HG03039 (cell line): ENCODE results near the gene WHRN.

Source experiments
- ATAC-seq: cut with Tn5 transposase; IDR thresholded peaks from one replicate; pipeline ENCODE4 v1.9.1; 2021; ENCODE audit warnings: mild to moderate bottlenecking, moderate library complexity; ENCODE audit not compliant: unreplicated experiment

WHRN gene

GRCh38 chr9:114369216-114370130, 135.8 kb downstream of the WHRN start:
- no peak for ATAC-seq

DNA sequence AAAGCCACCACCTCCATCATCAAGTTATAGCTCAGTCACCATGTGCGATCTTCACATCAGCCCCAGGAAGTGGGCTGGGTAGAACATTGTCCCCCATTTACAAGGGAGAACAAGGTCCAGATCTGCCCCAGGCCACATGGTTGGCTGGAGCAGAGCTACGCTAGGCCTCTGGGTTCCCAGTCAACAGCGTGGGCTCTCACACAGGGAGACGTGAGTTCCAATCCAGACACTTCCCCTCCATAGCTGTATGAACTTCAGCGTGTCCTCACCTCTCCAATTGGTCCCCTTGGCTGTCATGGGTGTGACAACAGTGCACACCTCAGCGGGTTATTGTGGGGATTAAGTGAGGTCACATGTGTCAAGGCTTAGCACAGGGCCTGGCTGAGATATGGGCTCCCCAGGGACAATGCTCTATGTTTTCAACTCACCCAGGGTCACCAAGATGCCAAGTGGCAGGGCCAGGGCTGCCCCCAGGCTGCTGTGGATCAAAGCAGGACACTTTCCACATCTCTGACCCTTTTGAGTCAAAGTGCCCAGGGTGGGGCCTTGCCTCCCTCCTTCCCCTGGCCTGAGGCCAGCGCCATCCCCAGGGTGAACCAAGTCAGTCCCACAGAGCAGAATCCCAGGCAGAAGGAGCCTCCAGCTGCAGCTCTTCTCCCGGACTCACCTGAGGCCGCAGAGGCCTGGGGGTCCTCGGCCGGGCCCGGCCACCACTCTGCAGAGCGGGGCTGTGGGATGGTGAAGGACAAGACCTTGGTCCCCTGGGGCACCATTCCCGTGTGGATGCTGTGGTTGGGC, 137.3 kb downstream of the WHRN start:
- ATAC-seq, result no peak

GRCh38 chr9:114367366-114367765, 137.9 kb downstream of the WHRN start:
- no peak for ATAC-seq

GRCh38 chr9:114366334-114367128, 138.7 kb downstream of the WHRN start:
- ATAC-seq, result no peak

- no peak for ATAC-seq
These were observed 140.1 kb downstream of the WHRN start for GRCh38 chr9:114365194-114365593.

- no peak for ATAC-seq
These were observed 140.9 kb downstream of the WHRN start for GRCh38 chr9:114364134-114365041.

DNA sequence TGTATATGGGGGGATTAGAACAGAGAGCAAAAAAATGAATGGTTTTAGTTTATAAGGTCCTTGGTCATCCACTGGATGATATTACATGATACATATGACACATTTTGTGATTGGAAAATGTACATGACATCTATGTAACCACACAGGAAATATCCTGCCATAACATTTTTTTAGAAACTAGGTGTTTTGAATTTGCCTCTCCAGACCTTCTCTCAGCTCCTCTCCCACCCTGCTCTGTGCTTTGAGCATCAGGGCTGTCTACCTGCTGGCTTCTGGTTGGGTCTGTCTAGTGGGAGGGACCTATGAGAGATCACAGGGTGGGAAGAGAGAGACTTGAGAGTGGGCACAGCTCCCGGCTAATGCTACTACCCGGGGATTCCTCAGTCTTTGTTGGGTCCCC, 141.8 kb downstream of the WHRN start:
- no peak for ATAC-seq

DNA sequence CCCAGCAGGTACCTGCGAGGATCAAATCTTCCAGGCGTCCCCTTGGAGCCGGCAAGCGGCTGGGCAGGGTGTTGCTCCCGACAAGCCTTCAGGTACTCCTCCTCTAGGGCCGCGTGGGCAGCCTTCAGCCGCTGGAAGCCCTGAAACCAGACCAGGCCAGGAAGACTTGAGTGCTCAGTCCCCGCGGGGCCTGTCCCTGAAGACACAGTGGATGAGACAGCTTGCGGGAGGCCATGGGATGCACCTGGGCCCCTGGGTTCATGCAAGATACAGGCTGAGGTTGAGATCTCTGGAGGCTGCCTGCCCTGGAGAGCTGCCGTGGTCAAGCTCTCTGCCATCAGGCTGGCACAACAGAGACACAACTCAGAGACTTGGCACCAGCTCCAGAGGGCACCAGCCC, 142.9 kb downstream of the WHRN start:
- ATAC-seq, result no peak

- no peak for ATAC-seq
These were observed 143.7 kb downstream of the WHRN start for GRCh38 chr9:114361542-114361941.

- no peak for ATAC-seq
These were observed 145.5 kb downstream of the WHRN start for GRCh38 chr9:114359801-114360200.

DNA sequence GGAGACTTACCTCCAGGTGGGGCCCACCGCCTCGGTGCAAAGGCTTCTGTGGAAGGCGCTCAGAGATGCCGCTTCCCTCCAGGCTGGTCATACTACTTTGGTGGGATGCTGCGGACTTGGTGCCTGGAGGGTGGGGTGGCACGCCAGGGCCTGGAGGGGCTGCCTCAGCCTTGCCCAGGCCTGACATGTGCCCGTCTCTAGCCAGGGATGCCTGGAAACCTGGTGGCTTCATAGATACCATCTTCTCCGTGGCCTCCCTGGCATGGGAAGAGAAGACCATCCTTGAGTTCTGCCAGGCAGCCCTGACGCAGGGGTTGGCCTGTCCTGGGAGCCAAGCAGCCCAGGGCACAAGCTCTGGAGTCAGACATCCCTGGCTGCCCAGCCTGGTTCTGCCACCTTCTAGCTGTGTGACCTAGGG, 147.4 kb downstream of the WHRN start:
- ATAC-seq, result no peak

GRCh38 chr9:114357360-114357759, 147.9 kb downstream of the WHRN start:
- no peak for ATAC-seq

- ATAC-seq, result no peak
These were observed 148.5 kb downstream of the WHRN start for GRCh38 chr9:114356792-114357191.

DNA sequence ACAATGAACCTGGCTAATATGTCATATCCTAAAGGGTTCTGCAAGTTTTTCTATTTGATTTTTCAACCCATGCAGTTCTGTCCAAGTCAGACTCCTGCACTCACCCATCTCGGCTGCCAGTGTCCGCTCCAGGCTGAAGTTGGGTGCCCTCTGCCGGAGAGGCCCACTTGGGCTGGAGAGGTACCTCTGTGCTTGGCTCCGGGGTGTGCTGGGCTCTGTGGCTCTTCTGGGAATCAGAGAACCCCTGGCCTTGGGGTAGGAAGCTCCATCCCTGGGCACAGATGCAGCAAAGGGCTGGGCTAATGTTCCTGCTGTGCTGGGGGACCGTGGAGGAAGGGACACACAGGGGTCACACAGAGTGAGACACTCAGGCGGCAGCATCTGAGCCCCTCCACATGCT, 149.5 kb downstream of the WHRN start:
- ATAC-seq, result no peak
